GM18870 (cell line): ENCODE measurements around the gene PNLIP.

ENCODE experiments used
- ATAC-seq: cut with Tn5 transposase; IDR thresholded peaks from one replicate; pipeline ENCODE4 v1.9.1; 2021; ENCODE audit warnings: moderate library complexity; ENCODE audit not compliant: unreplicated experiment

The PNLIP gene

DNA sequence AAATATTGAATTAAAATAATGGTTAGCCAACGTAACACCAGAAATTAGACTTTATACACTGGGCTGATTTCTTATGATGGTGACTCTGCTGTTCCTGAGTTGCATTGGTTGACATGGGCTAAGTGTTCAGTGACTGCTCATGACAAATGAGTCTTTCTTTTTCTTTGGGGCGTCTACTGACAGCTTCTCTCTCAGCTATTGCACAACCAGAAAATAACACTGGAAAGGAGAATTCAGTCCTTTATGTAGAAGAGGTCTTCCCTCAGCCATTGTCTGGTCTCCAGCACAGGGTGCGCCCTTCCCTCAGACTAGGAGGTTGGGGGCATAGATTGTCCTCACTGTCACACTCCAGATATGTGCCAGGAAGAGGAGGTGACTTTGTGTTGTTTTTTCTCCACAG lies 21.6 kb downstream of the PNLIP start:
- ATAC-seq = no peak

- ATAC-seq = no peak
These were observed 29.1 kb downstream of the PNLIP start for GRCh38 chr10:116574797-116575196.

- no peak for ATAC-seq
These were observed 42.3 kb downstream of the PNLIP start for GRCh38 chr10:116587878-116588591.

DNA sequence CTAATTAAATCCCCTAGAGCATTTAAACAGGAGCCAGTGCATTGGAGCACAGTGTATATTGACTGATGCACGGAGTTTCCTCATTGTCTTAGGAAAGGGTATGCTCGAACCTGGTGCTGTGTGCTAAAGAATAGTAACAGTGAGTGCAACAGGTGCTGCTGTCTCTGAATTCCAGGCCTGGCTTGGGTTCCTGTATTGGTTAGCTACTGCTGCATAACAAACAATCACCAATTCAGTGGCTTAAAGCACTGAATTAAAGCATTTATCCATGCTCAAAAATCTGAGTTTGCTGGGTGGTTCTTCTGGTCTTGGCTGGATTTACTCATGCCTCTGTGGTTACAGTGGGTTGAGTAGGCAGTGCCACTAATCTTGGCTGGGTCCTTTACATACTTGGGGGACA lies 43.3 kb downstream of the PNLIP start:
- ATAC-seq = no peak

DNA sequence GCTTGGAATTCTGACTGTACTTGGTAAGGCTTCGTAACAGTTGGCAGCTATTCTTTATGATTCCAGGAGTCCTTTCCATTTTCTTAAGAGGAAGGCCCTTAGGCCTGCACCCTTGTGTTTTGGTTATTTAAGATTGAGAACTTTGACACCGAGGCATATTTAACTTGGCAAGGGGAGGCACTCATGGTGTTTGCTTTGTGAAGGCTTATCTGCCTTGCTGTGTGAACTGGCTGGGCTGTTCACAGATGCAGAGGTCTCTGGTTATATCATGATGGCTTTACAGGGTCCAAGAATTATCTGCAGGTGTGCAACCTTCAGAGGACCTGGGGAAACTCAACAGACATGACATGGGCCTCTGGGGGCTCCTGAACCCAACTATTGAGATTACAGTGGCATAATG lies 44.2 kb downstream of the PNLIP start:
- no peak for ATAC-seq

- ATAC-seq = no peak
These were observed 45.1 kb downstream of the PNLIP start, which contains the start of gene PNLIPRP1 for GRCh38 chr10:116590590-116591444. Gene PNLIPRP1, plus strand, starts transcription at chr10:116590959. Its CDS starts 171 bp downstream, at chr10:116591130.

DNA sequence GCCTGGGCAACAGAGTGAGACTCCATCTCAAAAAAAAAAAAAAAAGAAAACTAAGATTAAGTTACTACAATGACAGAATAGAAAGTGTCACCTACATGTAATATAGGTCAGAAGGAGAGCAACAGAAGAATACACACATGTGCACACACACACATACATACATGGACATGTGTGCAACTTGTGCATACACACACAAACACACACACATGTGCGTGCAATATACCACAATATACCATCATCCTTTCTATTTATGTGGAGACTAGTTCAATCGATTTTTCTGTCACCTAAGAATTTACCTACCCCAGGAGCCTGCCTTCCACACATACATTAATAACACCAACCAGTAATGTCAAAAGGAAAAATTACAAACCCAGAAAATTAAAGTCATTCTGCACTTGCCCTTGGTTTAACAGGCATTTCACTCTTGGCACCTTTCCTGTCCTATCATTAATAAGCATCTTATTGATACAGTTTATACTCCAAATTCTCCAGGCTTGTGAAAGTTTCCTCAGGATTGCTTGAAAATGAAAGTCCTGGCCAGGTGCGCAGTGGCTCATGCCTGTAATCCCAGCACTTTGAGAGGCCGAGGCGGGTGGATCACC lies 47.5 kb downstream of the PNLIP start:
- no peak for ATAC-seq

GRCh38 chr10:116594525-116595035 lies 48.8 kb downstream of the PNLIP start:
- no peak for ATAC-seq

DNA sequence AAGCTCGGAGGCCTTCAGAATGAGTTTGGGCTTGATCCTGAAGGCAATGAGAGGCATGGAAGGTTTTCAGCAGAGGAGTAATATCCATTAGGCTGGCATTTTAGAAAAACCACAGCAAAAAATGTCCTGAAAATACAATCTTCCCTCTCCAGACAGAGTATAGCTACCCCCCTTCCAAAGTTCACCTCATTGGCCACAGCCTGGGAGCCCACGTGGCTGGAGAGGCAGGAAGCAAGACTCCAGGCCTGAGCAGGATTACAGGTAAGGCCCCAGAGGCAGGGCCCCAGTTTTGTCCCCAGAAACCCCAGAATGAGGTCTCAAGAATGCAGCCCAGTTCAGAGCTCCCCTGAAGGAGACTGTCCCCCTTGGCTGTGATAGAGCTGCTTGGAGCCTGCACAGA lies 50.3 kb downstream of the PNLIP start:
- ATAC-seq = no peak

DNA sequence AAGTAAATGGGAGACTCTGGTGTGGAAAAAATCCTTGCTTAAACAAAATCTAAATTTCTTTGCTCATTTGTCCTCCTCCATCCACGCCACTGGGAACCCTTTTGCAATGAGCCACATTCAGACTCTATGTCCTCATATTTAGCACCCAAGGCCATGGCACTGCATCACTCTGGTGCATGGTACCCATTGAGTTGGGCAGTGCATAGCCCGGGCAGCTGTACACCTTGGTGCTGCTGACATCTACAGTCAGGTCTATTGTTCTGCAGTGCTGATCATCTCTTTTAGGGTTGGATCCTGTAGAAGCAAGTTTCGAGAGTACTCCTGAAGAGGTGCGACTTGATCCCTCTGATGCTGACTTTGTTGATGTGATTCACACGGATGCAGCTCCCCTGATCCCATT lies 51.8 kb downstream of the PNLIP start:
- ATAC-seq = no peak

DNA sequence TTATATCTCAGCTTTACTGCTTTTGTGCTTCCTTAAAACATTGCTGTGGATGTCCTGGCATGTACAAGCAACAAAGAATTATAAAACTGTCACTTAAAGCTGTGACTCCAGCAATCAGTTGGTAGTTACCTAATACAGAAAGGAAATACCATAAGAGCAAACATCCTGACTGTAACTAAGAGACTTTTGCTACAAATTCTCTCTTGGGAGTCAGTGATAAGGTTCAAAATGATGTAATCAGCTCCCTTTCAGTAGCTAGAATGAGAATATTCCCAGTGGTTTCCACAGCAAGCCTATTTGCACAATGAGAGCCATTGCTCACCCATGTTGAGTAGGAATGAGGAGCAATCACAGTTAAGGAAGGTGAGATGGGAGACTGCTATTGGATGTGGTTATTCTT lies 52.6 kb downstream of the PNLIP start:
- ATAC-seq = no peak

DNA sequence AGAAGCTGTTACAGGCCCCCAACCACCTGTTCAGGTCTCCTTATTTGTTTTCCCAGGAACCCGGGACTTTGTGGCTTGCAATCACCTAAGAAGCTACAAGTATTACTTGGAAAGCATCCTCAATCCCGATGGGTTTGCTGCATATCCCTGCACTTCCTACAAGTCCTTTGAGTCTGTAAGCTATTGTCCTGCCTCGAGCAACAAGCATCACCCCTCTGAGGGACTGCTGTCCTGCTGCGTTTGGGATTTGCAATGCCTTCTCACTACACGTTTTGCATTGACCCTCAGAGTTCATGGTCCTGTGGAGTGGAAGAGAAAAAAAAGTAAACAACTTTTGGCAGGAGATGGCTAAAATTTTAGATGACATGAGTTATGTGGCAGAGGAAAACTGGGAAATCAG lies 54.3 kb downstream of the PNLIP start:
- no peak for ATAC-seq

DNA sequence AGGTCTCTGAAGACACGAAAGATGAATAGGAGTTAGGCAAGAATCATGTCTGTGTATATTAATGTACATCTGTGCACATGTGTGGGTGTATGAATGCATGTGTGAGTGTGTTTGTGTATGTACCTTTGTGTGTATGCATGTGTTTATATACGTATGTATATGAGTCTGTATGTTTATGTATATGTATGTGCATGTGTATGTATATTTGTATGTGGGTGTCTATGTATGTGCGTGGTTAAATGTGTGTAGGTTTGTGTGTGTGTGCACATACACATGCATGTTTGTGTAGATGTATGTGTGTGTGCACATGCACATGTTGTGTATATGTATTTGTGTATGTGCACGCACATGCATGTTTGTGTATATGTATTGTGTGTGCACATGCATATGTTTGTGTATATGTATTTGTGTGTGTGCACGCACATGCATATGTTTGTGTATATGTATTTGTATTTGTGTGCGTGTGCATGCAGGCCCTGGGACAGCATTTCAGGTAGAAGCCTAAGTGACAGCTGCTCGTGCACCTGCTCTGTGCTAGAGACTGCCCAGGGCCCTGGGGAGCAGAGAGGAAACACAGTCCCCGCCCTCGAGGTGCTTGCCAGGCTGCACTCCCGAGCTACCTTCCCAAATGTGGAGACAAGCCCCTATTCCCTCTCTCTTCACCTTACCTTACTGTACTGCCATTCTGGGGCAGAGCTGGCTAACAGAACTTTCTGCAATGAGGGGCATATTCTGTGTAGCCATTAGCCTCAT lies 57.1 kb downstream of the PNLIP start:
- no peak for ATAC-seq

DNA sequence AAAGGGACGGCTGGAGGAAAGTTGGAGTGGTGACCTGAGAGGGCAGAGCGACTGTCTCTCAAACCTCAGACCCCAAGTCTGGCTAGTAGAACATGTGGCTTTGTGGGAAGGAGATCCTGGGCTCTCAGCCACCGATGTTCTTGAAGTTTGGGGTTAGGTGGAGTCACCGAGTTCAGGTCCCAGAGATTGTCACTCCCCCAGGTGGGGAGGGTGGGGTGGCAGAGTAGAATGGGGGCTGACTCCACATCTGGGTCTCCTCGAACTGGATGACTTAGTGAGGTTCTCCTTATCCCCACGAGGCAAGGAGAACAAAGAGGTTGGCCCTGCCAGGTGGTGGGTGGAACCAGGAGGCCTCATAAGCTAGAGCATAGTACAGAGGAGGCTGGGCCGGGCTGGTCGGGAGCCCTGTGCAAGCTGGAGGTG lies 60.3 kb downstream of the PNLIP start:
- no peak for ATAC-seq

GRCh38 chr10:116607336-116607735 lies 61.6 kb downstream of the PNLIP start:
- no peak for ATAC-seq

DNA sequence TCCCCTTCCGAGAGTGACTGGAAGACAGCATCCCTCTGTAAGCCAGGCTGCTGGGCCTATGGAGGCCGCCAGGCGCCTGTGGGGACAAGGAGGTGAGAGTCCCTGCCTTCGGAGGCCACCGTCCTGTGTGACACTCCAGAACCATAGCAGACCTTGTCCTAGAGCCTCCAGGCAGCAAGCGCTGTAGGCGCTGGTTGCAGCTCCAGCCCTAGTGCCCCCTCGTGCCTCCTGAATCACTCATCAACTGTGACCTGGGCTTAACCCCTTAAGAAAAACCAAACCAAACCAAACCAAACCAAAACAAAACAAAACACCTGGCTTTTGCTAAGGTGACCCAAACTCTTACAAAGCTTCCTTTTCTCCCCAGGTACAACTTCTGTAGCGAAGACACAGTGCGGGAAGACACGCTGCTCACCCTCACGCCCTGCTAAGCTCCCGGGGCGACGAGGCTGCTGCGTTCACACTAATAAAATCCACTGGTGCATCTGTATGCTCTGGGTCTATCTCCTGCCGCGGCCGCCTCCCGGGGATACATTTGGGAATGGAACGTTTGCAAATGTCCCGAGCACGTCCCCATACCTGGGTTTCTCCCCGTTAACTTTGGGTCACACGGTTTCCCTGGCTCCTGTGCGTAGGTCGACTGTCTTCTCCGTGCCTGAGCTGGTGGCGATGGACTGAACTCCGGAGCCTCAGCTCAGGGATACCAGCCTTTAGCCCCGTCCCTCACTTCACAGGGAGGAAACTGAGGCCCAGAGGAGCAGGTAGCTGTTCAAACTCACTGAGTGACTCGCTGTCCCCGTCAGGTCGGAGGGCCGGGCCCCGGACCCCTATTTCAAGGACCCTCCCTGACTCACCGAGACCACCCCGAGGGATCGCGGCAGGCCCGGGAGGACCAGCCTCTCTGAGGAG lies 63.2 kb downstream of the PNLIP start:
- ATAC-seq = no peak

DNA sequence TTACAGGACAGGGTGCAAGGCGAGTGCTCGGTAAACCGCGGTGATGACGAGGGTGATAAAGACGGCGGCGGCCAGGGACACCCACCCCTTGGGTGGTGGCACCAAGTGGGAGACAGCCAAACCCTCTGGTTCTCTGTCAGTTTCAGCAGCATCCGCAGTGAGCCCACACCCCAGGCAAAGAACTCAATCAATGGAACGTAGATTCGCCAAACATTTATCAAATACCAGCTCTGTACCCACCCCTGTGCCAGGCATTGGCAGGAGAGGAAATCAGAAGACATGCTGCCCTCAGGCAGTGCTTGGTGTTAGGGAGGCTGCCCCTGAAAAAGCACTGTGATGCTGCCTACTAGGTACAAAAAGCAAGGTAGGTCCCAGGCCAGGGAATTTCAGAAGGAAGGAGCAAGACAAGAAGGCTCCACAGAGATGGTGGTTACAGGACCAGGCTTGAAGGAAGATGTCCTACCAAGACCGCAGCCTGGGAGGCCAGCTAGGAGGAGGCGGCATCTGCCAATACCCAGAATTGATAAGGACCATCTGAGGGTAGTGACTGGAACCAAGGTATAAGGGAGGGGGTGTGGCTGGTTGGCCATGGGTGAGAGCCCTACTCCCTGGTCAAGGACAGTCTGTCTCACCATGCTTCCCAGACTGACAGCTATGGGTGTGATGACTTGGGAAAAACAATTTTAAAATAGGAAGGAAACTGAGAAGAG lies 64.9 kb downstream of the PNLIP start:
- no peak for ATAC-seq

- ATAC-seq = no peak
These were observed 65.4 kb downstream of the PNLIP start for GRCh38 chr10:116611153-116611545.

DNA sequence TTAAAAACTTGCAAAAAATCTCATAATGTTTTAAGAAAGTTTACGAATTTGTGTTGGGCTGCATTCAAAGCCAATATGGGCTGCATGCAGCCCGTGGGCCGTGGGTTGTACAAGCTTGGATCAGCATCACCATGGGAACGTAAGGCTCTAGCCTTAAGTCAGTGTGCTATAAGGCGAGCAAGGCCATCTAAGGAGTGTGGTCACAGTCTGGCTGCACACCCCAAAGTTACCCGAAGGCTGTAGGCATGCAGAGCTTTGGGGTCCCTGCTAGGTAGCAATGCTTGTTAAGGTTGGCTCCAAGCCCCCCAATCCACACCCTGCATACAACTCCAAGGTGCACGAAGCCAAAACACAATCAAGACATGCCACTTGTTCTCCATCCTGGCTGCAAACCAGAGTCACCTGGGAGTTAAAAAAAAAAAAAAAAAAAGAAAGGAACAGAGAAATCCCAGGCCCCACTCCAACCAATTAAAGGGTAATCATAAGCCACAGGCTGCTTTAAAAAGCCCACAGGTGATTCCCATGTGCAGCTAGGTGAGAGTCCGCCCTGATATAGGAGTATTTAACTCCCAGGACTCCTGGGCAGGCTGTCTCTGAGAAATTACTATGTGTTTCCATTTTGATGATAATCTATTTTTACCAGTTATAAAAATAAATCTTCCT lies 66.5 kb downstream of the PNLIP start:
- ATAC-seq = no peak
